Renal cortical epithelial cell (primary cell): ENCODE measurements around the gene ALAS1. TPM values are rescaled to one million over a fixed set of nuclear protein-coding genes. Genes with fewer than 3 reads are reported as not detected.

Experiments
- DNase-seq: peaks from one replicate; pipeline ENCODE4 v3.0.0-alpha.2; 2011; ENCODE audit warnings: low read depth
- total RNA-seq: library from RNA; depleted of rRNA; stranded (reverse); fragments of >200 nt; gene quantifications from 2 replicates; pipeline ENCODE4 v1.2.3, GENCODE V29; 2014

Gene ALAS1
- total RNA-seq, 1 donor from 2014 or later = 48.3 TPM

- DNase-seq = peak; percentile 43
Observed at GRCh38 chr3:52220380-52221026, 22.5 kb downstream of the ALAS1 start.

- no peak for DNase-seq
Observed at GRCh38 chr3:52221141-52221562, 23.2 kb downstream of the ALAS1 start.

GRCh38 chr3:52221563-52222318 is 23.8 kb downstream of the ALAS1 start:
- DNase-seq = no peak

DNA sequence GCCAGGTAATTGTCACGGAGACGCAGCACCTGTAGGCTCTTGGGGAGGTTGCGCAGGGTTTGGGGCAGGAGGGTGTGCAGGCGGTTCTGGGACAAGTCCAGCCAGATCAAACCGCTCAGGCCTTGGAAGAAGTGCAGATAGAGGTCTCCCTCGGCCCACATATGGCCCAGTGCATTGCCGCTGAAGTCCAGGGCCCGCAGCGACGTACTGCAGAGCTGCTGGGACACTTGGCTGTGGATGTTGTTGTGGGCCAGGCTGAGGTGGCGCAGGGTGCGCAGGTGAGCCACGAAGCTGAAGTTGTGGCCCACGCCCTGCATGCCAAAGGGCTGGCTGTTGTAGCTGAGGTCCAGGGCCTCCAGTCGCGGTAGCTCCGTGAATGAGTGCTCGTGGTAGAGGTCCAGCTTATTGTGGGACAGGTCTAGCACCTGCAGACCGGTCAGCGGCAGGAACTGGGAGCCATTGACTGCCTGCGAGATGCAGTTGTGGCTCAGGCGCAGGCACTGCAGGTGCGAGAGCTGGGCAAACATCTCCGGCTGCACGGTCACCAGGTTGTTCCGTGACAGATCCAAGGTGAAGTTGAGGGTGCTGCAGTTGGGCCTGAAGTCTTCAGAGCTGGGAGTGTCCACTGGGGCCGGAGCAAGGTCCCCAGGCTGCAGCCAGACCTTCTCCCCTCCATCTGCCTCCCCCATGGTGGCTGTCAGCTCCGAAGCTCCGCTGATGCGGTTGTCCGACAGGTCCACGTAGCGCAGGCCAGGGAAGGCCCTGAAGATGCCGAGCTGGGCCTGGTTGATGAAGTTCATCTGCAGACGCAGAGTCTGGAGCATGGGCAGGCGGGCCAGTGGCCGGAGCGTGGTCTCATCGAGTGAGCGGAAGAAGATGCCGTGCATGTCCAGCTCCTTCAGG is 24.6 kb downstream of the ALAS1 start:
- no peak for DNase-seq

GRCh38 chr3:52223449-52224408 is 25.8 kb downstream of the ALAS1 start:
- DNase-seq = no peak

DNA sequence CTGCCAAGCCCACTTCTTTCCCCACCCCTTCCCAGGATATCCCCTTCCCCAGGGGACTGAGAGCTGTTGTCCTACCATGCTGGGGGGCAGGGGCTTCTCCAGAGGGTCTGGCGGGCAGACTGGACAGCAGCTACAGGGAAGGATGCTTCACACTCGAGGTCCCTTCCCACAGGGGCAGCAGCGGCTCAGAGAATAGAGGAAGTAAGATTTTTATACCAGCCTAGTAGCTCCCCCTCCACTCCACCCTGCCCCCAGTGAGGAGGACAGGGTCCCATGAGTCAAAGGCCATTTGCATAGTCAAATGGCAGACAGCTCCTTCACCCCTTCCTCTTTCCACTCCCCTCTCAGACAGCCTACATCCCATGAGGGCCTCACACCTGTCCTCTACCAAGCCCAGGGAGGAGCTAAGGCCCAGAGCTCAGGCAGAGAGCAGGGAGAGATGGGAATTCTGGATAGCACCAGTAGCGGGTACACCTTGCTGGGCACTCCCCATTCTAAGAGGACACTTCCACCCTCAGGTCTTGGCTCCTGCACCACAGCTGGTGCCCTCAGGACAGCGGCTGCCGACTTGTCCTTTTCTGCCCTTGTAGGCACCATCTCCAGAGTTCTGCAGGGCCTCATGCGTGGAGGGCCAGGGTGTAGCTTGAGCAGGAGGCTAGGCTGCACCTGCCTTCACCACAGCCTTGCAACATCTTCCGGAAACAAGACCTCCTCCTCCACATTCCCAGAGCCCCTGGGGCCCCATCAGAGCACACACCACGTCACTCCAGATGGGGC is 27.7 kb downstream of the ALAS1 start, which contains the start of gene TLR9:
TLR9 (minus strand) TSS at position 194 of the 777 bp plus-strand sequence; CDS start at position 78, 116 bp downstream.
- DNase-seq = no peak

- DNase-seq = no peak
Observed at GRCh38 chr3:52226229-52226817, 28.4 kb downstream of the ALAS1 start.

DNA sequence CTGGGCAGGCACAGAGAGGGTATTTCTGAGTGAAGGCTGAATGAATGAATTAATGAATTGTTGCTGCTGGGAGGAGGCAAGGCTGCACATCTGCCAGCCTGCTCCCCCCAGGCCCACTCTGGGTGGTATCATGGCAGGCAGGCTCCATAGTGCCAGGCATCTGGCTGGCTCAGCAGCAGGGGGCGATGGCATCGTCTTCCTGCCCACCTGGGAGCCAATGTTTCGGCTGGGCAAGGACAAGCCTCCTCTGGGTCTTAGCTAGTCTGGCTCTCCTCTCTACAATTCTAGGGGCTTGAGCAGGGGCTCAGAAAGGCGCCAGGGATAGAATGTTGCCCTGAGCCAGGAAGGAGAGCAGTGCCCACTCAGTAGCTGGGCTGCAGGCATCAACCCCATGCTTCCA is 29.2 kb downstream of the ALAS1 start:
- no peak for DNase-seq

- no peak for DNase-seq
Observed at GRCh38 chr3:52227766-52228165, 29.8 kb downstream of the ALAS1 start.

DNA sequence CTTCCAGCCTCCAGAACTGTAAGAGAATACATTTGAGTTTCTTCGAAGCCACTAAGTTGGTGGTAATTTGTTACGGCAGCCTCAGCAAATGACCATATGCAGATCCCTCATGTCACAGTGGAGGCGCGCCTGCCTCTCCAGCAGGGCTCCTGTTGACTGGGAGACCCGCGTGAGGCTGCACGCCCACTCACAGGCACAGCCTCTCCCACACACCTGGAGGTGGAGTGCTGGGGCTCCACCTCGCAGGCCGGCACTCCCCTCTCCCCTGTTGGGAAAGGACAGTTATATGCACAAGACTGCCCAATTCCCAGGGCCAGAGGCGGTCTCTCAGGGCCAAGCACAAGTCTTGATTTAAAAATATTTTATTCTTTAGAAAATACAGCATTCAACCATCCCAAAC is 30.3 kb downstream of the ALAS1 start:
- no peak for DNase-seq

DNA sequence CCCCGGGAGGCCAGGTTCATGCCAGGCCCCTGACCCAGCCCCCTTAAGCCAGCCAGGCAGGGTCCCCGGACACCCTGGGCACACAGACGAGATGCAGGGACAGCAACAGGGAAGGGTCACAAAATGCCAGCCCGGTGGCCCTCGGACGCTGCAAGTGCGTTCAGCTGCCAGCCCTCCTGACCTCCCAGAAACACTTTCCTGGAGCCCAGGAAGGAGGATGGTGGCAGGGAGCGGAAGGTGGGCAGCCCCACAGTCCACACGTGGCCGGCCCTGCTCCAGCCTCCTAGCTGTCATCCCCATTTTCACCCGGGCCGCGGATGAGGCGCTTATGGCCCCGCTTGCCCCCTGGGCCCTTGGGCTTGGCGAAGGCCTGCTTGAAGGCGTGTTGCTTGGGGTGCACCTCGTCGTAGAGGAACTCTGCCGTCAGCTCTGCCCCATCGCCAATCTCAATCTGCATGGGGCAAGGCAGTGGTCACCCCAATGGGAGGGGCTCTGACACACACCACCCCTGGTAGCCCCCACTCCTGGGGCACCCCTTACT is 30.9 kb downstream of the ALAS1 start:
- DNase-seq = no peak

DNA sequence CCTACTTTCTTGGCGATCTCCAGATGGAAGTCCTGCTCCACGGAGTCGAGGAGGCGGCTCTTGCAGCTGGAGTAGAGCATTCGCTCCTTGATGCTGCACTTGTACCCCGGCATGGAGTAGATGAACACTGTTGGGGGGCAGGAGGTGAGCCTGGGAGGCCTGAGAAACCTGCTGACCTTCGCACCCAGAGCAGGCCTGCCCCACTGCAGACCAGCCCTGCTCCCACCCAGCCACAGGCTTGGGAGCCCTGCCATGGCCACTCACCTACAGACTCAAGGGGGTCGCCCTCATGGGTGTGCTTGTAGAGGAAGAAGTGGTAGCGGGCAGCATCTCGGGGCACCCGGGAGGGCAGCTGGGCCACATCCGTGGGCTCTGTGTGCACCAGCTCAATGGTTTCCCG is 31.7 kb downstream of the ALAS1 start:
- no peak for DNase-seq

GRCh38 chr3:52230461-52230860 is 32.5 kb downstream of the ALAS1 start:
- no peak for DNase-seq

DNA sequence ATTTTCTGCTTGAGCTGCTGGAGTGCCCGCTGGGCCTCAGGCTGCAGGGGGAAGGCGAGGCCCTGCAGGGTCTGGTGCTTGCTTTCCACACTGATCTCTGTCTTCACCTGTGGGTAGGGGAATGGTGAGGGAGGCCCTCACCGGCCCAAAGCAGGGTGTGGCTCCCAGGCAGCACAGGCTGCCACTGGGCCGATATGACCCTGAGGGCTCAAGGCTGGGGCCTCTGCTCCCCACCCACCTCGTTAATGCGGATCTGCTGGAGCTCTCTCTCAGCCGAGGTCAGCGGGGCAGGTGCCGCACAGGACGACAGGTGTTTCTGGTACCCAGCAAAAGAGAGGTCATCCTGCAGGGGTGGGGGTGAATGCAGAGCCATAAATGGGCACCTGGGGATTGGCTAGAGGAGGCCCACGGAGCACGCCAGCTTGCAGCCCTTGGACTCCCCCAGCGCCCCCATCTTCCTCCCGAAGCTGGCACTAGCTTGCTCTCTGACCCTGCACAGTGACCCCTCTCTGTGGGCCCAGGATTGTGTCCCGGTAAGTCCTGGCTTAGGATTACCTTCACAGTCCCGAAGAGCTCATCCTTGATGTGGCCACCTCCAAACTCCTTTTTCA is 33.0 kb downstream of the ALAS1 start:
- DNase-seq = no peak

DNA sequence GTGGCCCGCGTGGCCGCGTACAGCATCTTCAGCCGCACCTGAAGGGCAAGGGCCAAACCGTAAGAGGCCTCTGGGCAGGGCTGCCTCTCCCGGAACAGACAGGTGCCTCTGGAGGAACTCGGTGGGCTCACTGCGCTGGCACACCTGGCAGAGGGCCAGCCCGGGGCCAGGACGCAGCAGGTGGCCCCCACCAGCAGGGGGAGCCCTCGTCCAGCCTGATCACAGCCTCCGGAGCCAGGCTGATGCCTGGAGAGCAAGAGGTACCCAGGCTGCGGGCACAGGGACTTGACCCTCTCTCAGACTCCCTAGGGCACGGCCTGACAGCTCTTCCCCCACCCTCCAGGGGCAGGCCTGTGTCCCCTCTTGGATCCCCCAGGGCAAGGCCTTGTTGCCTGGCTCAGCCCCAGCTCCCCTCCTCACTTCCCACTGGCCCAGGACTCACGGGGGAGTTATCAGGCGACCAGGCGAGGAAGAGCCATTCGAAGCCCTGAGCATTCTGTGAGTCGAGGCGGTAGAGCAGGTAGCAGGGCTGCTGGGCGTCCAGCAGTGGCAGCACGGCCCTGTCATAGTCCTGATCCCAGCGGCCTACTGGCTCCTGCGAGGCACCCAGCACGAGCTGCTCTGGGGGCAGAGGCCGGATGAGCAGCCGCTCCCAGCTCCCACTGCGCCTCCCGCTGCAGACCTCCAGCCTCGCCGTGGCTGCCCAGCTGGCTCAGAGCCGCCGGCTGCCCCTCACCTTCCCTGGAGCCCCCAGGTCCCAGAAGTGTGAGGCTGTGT is 33.7 kb downstream of the ALAS1 start:
- DNase-seq = peak; percentile 30

GRCh38 chr3:52232279-52233107 is 34.5 kb downstream of the ALAS1 start:
- no peak for DNase-seq

GRCh38 chr3:52233108-52233591 is 35.2 kb downstream of the ALAS1 start:
- DNase-seq = no peak
